ENCODE measurements around the gene RANBP2.
"Not testable (repeated sequence)": the region's sequence is repeated elsewhere in the genome, so short reads cannot be mapped to it uniquely, and the experiment has no call there.

The RANBP2 gene

DNA sequence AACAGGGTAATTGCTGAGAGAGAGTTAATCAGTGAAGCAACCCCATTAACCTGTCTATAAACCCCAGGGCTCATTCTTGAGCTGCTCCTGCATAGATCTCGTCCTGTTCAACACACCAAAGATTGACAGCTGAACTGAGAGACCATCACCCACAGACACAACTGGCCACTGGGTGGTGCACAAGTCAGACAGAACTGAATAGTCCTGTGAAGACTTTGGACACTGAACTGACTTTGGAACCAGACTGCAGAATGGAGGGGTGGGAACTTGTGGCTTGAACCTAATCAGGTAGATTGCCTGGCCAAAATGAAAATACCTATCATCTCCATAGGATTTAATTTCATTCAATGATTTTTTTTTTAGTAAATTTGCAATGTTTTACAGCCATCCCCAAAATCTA, 29.3 kb upstream of the RANBP2 start:
- H3K4me2 ChIP-seq = not testable (repeated sequence)

DNA sequence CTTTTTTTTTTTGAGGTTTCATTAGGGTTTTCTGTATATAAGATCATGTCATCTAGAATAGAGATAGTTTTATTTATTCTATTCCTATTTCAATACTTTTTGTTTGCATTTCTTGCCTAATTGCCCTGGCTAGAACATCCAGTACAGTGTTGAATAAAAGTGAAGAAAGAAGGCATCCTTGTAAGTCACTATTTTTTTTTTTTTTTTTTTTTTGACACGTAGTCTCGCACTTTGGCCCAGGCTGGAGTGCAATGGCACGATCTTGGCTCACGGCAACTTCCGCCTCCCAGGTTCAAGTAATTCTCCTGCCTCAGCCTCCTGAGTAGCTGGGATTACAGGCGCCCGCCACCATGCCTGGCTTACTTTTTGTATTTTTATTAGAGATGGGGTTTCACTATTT, 27.8 kb upstream of the RANBP2 start:
- Histone ChIP-seq H3K4me3 (IDR thresholded peaks at IDR 0.05; ENCODE audit: insufficient read depth, low read depth, low read length) (no peak overlapping the region), H3K4me1 (ENCODE audit: low read depth, poor library complexity, severe bottlenecking) (no peaks in the 10 kb centered on the region), H2AFZ (ENCODE audit: low read depth) (no peak overlapping the region), H3K27me3 (ENCODE audit: insufficient read depth, low read depth) (no peaks in the 10 kb centered on the region), H3K79me2 (ENCODE audit: insufficient read depth, low read depth) (no peaks in the 10 kb centered on the region), H3K9ac (no peak overlapping the region), H3K4me2 (no peak overlapping the region), H3K36me3 (ENCODE audit: insufficient read depth) (no peaks in the 10 kb centered on the region), H3K27ac (no peak overlapping the region), H4K20me1 (ENCODE audit: insufficient read depth) (no peaks in the 10 kb centered on the region)
- TF ChIP-seq, protein P1, sequence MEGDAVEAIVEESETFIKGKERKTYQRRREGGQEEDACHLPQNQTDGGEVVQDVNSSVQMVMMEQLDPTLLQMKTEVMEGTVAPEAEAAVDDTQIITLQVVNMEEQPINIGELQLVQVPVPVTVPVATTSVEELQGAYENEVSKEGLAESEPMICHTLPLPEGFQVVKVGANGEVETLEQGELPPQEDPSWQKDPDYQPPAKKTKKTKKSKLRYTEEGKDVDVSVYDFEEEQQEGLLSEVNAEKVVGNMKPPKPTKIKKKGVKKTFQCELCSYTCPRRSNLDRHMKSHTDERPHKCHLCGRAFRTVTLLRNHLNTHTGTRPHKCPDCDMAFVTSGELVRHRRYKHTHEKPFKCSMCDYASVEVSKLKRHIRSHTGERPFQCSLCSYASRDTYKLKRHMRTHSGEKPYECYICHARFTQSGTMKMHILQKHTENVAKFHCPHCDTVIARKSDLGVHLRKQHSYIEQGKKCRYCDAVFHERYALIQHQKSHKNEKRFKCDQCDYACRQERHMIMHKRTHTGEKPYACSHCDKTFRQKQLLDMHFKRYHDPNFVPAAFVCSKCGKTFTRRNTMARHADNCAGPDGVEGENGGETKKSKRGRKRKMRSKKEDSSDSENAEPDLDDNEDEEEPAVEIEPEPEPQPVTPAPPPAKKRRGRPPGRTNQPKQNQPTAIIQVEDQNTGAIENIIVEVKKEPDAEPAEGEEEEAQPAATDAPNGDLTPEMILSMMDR (conservative IDR thresholded peaks at IDR 0.05; ENCODE audit: low read depth, low read length) = no peak

More for the DNA sequence above, 29.3 kb upstream of the RANBP2 start:
- H3K27ac ChIP-seq; H3K4me1 ChIP-seq (ENCODE audit: low read depth, poor library complexity, severe bottlenecking); H3K27me3 ChIP-seq (ENCODE audit: insufficient read depth, low read depth); H3K79me2 ChIP-seq (ENCODE audit: insufficient read depth, low read depth); H3K4me3 ChIP-seq (IDR thresholded peaks at IDR 0.05; ENCODE audit: insufficient read depth, low read depth, low read length); H3K36me3 ChIP-seq (ENCODE audit: insufficient read depth); H3K9ac ChIP-seq; H4K20me1 ChIP-seq (ENCODE audit: insufficient read depth); H2AFZ ChIP-seq (ENCODE audit: low read depth): not testable (repeated sequence)

DNA sequence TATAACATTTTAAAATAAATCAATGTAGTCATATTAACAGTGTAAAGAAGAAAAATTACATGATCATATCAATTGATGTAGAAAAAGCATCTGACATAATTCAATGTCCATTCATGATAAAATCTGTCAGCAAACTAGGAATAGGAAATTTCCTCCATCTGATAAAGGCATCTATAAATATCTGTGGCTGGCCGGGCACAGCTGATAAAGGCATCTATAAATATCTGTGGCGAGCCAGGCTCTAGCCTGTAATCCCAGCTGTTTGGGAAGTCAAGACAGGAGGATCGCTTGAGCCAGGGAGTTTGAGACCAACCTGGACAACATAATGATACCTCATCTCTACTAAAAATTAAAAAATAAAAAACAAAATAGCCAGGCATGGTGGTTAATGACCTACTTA, 18.1 kb upstream of the RANBP2 start:
- Histone ChIP-seq H3K4me1 (ENCODE audit: low read depth, poor library complexity, severe bottlenecking) (no peaks in the 10 kb centered on the region), H3K79me2 (ENCODE audit: insufficient read depth, low read depth) (no peaks in the 10 kb centered on the region), H3K4me3 (IDR thresholded peaks at IDR 0.05; ENCODE audit: insufficient read depth, low read depth, low read length) (no peak overlapping the region), H3K9ac (no peak overlapping the region), H3K27ac (no peak overlapping the region), H3K36me3 (ENCODE audit: insufficient read depth) (no peaks in the 10 kb centered on the region), H3K4me2 (no peak overlapping the region), H3K27me3 (ENCODE audit: insufficient read depth, low read depth) (no peaks in the 10 kb centered on the region), H4K20me1 (ENCODE audit: insufficient read depth) (no peaks in the 10 kb centered on the region), H2AFZ (ENCODE audit: low read depth) (no peak overlapping the region)
- TF ChIP-seq, protein P1 (conservative IDR thresholded peaks at IDR 0.05; ENCODE audit: low read depth, low read length) = no peak

DNA sequence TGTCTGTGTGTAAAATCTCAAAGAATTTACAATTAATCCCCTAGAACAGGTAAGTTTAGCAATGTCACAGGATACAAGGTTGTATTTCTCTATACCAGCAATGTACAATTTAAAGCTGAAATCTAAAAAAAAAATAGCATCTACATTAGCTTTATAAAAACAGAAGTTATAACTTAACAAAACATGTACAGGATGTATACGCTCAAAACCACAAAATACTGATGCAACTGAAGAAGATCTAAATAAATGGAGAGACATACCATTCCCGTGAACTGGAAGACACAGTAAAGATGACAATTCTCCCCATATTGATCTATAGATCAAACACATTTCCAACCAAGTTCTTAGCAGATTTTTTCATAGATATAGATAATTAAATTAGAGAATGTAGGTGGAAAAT, 17.5 kb upstream of the RANBP2 start:
- TF ChIP-seq, protein P1 (conservative IDR thresholded peaks at IDR 0.05; ENCODE audit: low read depth, low read length) = no peak

DNA sequence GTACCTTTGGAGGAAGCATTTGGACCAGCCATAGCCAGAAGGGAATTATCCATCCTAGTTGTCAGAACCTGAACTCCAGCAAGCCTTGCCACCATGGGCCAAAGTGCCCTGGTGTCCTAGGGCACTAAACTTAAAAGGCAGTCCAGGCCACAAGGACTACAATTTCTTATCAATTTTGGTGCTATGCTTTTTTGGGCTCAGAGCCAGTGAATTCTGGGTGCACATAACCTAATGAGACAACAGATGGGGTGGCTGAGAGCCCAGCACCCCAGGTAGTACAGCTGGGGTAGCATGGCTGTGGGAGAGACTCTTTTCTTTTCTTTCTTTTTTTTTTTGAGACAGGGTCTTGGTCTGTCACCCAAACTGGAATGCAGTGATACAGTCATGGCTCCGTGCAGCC, 14.4 kb upstream of the RANBP2 start:
- Histone ChIP-seq H3K27me3 (ENCODE audit: insufficient read depth, low read depth) (no peaks in the 10 kb centered on the region), H3K79me2 (ENCODE audit: insufficient read depth, low read depth) (no peaks in the 10 kb centered on the region), H4K20me1 (ENCODE audit: insufficient read depth) (no peaks in the 10 kb centered on the region), H3K36me3 (ENCODE audit: insufficient read depth) (no peaks in the 10 kb centered on the region), H3K4me2 (no peak overlapping the region), H3K9ac (no peak overlapping the region), H3K4me1 (ENCODE audit: low read depth, poor library complexity, severe bottlenecking) (no peaks in the 10 kb centered on the region), H3K4me3 (IDR thresholded peaks at IDR 0.05; ENCODE audit: insufficient read depth, low read depth, low read length) (no peak overlapping the region), H2AFZ (ENCODE audit: low read depth) (no peak overlapping the region), H3K27ac (no peak overlapping the region)
- TF ChIP-seq, protein P1 (conservative IDR thresholded peaks at IDR 0.05; ENCODE audit: low read depth, low read length) = no peak

More for the DNA sequence above, 17.5 kb upstream of the RANBP2 start:
- no peak overlapping the region for H3K9ac ChIP-seq
- H3K4me2 ChIP-seq = no peak overlapping the region
- H2AFZ ChIP-seq (ENCODE audit: low read depth) = no peak overlapping the region
- no peaks in the 10 kb centered on the region for H3K36me3 ChIP-seq (ENCODE audit: insufficient read depth)
- no peak overlapping the region for H3K4me3 ChIP-seq (IDR thresholded peaks at IDR 0.05; ENCODE audit: insufficient read depth, low read depth, low read length)
- no peaks in the 10 kb centered on the region for H3K4me1 ChIP-seq (ENCODE audit: low read depth, poor library complexity, severe bottlenecking)
- H3K79me2 ChIP-seq (ENCODE audit: insufficient read depth, low read depth) = no peaks in the 10 kb centered on the region
- no peaks in the 10 kb centered on the region for H3K27me3 ChIP-seq (ENCODE audit: insufficient read depth, low read depth)
- no peak overlapping the region for H3K27ac ChIP-seq
- no peaks in the 10 kb centered on the region for H4K20me1 ChIP-seq (ENCODE audit: insufficient read depth)

Measured in KMS-11 (cell line).